HG02870 (cell line): ENCODE results near the gene ZNF79.

Experiments used
- ATAC-seq: cut with Tn5 transposase; IDR thresholded peaks from one replicate; pipeline ENCODE4 v1.9.1; 2021; ENCODE audit warnings: mild to moderate bottlenecking, moderate library complexity; ENCODE audit not compliant: unreplicated experiment

The ZNF79 gene

GRCh38 chr9:127423934-127424675 is at the start of gene ZNF79:
Gene ZNF79 (plus strand): TSS chr9:127424382. CDS start chr9:127424788, 406 bp downstream.
- ATAC-seq = peak; percentile 71

- no peak for ATAC-seq
Measured at GRCh38 chr9:127380479-127380878, 43.7 kb upstream of the ZNF79 start.

GRCh38 chr9:127382541-127382940 is 41.6 kb upstream of the ZNF79 start:
- ATAC-seq = no peak

GRCh38 chr9:127384016-127384730 is 40.0 kb upstream of the ZNF79 start:
- ATAC-seq = no peak

GRCh38 chr9:127384901-127385300 is 39.3 kb upstream of the ZNF79 start:
- ATAC-seq = no peak

GRCh38 chr9:127386249-127386648 is 37.9 kb upstream of the ZNF79 start:
- no peak for ATAC-seq

GRCh38 chr9:127386981-127387380 is 37.2 kb upstream of the ZNF79 start:
- ATAC-seq = no peak

- peak; percentile 90 for ATAC-seq
Measured at GRCh38 chr9:127388037-127388855, 35.9 kb upstream of the ZNF79 start.

- no peak for ATAC-seq
Measured at GRCh38 chr9:127388856-127389238, 35.3 kb upstream of the ZNF79 start.

- no peak for ATAC-seq
Measured at GRCh38 chr9:127389381-127390247, 34.6 kb upstream of the ZNF79 start.

GRCh38 chr9:127390248-127390545 is 34.0 kb upstream of the ZNF79 start:
- ATAC-seq = no peak

- ATAC-seq = no peak
Measured at GRCh38 chr9:127390563-127390962, 33.6 kb upstream of the ZNF79 start.

GRCh38 chr9:127392166-127392565 is 32.0 kb upstream of the ZNF79 start:
- no peak for ATAC-seq

GRCh38 chr9:127392976-127393375 is 31.2 kb upstream of the ZNF79 start:
- ATAC-seq = no peak

- ATAC-seq = no peak
Measured at GRCh38 chr9:127393645-127394044, 30.5 kb upstream of the ZNF79 start.

- ATAC-seq = no peak
Measured at GRCh38 chr9:127395497-127396252, 28.5 kb upstream of the ZNF79 start.

- ATAC-seq = no peak
Measured at GRCh38 chr9:127396253-127396807, 27.9 kb upstream of the ZNF79 start.

GRCh38 chr9:127396808-127397645 is 27.2 kb upstream of the ZNF79 start, which contains the start of gene SLC2A8:
Gene SLC2A8 (plus strand): TSS chr9:127397169. CDS start chr9:127397231, 62 bp downstream.
- peak; percentile 96 for ATAC-seq
